Stimulated activated CD4-positive, alpha-beta T cell treated with anti-CD3 and anti-CD28 coated beads, Interleukin-12 subunit alpha, Interleukin-12 subunit beta, amount 100 ng/mL, for 24 hours (primary cell): ENCODE measurements around the gene GARIN5B.
"Not testable (repeated sequence)": the region's sequence is repeated elsewhere in the genome, so short reads cannot be mapped to it uniquely, and the experiment has no call there.

Experiments used
- DNase-seq, 2 experiments: peaks; one replicate each; pipeline ENCODE4 v3.0.0-alpha.2; 2020; ENCODE audit warnings: low read depth in 2 of 2

Gene GARIN5B

GRCh38 chr19:55362990-55363716 is at the start of gene GARIN5B:
TSS of gene GARIN5B (minus strand) at chr19:55363260. CDS start at chr19:55363066, 194 bp downstream.
- no peak for DNase-seq

GRCh38 chr19:55410168-55410567 is 47.1 kb upstream of the GARIN5B start:
- DNase-seq = no peak

- DNase-seq = not testable (repeated sequence)
These were observed 46.1 kb upstream of the GARIN5B start for GRCh38 chr19:55409179-55409578.

GRCh38 chr19:55408533-55408872 is 45.4 kb upstream of the GARIN5B start:
- no peak for DNase-seq

DNA sequence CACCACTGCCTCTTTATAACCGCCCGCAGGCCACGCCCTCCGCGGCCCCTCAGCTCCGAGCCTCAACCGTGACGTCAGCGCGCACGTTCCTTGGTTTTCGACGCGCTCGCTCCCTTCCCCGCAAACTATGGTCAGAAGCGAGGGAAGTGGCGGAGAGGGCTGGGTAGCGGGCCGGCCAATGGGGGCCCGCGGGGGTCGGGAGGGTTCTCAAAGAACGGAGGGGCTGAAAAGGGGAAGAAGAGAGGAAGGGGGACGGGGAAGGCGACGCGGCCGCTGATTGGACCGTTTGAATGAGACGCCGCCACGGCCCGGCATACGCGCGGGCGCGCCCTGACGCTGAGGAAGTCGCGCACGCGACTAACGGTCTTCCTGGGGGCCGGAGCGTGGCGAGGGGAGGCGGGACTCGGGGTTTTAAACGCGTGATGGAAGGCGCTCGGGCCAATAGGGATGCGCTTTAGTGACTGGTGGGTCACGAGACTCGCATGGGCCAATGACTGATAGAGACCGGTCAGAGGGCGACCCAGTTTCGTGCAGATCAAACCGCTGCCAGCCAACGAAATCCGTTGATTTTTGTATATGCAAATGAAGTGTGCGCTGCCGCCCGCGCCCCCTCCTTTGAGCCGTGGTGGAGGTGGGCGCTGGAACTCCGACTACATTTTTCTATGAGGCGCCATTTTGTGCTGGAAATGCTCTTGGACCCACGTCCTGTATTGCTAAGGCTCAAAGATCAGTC is 44.9 kb upstream of the GARIN5B start:
- DNase-seq = peak; percentile 91 to 94

- not testable (repeated sequence) for DNase-seq
These were observed 44.4 kb upstream of the GARIN5B start, which contains the start of gene UBE2S for GRCh38 chr19:55407550-55407799. TSS of gene UBE2S (minus strand) at chr19:55407788. CDS start at chr19:55407589, 199 bp downstream.

DNA sequence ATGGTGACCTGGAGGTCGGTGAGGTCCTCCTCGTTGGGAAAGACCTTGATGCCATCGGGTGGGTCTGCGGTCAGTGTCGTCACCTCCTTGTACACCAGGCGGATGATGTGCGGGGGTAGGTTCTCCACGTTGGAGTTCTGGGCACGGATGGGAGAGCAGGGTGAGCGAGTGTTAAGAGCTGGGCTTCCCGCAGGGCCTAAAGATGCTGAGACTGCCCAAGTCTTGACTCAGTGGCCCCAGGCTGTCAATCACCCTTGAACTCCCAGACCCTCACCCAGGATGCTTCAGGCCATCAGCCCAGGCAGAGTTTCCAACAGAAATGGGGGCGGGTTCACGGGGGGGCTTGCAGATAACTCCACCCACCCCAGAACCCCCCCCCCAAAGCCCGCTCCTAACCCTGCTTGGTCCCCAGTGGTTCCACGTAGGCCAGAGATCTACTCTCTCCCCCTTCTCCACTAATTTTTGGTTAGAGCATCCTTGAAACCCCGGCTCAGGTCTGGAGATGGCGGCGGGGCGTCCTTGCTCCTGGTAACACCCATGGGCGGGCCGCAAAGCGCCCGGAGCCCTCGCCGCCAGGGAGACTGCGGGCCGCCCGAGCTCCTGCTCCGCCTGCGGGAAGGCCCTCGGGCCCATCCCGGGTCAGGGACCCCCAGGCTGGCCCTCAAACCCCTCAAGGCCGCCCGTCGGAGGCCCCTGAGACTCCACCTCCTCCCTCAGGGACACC is 43.9 kb upstream of the GARIN5B start:
- DNase-seq = no peak

DNA sequence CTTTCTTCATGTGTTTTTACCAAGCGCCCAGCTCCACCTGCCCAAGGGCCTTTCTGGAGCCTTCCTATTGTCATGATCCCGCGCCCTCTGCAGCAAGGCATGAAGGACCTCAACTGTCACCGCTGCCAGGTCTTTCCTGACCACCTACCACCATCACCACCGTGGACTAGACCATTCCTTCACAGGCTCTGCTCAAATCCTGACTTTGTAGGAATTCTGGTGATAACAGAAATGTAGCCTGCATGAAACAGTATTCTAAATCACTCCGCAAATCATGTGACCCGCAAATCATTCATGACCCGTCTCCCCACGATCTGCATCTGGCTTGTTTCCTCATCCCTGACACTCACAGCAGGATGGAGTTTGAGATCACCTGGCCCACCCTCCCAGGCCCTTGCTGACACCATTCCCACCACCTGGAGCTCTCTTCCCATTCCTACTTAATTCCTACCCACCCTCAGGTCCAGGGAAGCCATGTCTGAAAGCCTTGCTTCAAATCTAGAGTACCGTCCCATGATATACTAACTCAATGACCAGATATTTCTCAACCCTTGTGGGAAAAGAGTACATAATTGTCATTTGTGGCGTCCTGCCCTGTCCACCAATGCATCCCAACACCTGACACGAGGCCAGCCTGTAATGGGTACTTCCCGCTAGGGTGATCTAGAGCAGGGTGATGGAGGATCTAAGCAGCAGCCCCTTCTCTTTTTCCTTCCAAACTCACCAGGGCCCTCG is 43.2 kb upstream of the GARIN5B start:
- DNase-seq = no peak

GRCh38 chr19:55405638-55406037 is 42.6 kb upstream of the GARIN5B start:
- DNase-seq = no peak

DNA sequence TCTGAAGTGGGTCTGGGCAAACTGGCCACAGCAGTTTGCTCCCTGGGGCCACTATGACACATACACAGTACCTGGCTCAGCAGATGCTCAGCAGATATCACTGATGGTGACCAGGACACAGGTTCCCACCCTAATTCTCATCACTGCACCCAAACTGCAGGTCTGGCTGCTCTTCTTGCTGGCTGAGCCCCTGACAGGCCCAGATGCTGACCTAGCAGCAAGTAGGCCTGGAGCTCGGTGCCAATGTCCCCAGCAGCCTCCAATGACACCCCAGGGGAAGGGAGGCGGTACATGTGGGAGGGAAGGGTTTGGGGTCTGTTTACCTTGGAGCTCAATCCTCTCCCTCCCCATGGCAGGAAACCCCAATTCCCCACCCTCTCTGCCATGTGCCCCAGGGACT is 39.4 kb upstream of the GARIN5B start:
- DNase-seq = no peak

DNA sequence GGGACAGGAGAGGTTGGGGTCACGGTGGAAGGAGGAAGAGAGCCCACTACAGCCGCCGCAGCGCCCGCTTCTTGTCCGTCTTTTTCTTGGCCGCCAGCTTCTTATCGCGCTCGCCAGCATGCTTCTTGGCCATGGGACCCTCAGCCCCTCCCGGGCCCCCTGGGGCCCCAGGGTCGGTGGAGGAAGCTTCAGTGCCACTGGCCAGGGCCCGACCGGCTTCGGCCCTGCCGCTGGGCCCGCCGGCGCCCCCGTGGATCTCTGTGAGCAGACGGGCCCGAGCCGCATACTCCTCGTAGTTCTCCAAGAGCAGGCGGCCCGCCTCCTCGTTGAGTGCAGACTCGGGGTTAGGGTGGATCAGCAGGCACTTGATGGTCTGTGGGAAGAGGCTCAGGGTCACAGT is 38.3 kb upstream of the GARIN5B start:
- not testable (repeated sequence) for DNase-seq

- DNase-seq = no peak
These were observed 37.4 kb upstream of the GARIN5B start for GRCh38 chr19:55400281-55401087.

DNA sequence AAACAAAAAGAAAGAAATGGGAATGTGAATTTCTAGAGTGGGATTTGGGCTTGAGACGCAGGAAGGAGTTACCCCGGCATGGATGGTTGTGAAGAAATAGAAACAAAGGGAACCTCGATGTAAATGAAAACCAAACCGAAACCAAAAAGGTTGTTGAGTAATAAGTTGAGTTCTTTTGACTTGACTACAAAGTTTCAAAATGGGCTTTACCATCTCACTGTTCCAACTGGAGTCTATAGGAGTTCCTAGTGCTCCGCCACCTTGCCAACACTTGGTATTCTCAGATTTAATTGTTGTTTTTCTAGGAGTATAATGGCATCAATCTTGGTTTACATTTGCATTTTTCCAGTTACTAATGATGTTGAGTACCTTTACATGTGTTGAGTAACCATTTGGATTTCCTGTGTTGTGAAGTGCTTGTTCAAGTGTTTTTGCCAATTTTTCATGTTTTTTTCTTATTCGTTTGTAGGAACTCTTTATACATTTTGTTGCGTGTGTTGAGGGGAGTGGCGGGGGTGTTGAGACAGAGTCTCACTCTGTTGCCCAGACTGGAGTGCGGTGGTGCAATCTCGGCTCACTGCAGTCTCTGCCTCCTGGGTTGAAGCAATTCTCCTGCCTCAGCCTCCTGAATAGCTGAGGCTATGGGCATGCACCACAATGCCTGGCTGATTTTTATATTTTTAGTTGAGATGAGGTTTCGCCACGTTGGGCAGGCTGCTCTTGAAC is 35.3 kb upstream of the GARIN5B start:
- DNase-seq = no peak

DNA sequence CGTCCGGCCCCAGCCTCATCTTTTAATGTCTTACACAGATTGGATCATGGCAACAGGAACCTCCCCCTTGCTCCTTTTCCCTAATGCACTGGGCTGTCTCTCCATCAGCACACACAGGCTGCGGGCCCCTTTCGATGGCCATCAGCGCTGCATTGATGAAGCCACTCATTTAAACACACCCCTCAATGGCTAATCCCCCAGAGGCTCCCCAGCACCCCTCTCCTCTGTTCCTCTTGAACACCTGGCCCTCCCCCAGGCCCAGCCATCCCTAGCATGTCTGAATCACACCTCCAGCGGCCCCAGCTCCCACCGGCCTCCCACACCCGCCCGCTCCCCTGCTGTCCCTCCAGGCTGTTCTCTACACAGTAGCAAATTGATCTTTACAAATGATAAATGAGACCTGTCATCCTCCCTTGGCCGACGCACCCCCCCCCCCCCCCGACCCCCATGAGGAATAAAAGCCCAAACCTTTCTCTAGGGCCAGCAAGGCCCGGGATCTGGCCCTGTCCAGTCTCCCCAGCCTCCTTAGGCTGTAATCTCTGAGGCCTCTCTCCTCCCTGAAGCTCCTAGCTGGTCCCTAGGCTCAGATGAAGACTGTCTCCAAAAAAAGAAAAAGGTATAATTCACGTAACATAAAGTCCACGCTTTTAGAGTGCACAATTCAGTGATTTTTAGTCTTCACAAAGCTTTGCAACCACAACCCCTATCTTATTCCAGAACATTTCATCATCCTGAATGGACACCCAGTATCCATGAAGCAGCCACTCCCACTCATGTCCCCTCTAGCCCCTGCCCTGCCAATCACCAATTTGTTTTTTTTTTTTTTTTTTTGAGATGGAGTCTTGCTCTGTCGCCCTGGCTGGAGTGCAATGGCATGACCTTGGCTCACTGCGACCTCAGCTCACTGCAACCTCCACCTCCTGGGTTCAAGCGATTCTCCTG is 30.0 kb upstream of the GARIN5B start:
- DNase-seq = no peak

DNA sequence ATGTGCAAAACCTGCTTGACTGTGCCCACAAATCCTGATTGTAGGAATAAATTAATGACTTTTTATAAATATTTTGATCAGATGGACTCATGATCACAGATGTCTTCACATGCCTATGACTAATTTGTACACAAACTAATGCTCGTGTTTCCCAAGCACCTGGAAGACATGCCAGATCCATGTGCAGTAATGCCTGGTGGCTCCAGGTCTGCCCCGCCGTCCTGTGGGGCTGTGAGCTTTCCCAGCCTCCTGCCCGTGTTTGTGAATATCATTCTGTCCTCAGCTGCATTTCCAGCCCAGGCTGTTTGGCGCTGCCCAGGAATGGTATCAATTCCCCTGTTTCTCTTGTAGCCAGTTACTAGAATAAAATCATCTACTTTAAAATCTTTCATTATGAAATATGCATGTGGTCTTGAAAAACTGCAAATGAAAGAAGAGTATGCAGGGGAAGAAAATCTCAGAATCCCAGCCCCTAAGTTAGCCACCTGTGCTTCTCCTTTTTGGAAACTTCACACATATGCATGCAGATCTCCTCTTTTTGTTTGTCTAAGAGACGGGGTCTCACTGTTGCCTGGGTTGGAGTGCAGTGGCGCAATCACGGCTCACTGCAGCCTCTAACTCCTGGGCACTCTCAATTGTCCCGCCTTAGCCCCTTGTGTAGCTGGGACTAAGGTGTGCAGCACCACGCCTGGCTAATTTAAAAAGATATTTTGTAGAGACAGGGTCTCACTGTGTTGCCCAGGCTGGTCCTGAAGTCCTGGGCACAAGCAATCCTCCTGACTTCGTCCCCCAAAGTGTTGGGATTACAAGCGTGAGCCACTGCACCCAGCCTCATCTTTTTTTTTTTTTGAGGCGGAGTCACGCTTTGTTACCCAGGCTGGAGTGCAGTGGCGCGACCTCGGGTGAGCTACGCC is 28.9 kb upstream of the GARIN5B start:
- no peak for DNase-seq

GRCh38 chr19:55391191-55391670 is 28.2 kb upstream of the GARIN5B start:
- no peak for DNase-seq

GRCh38 chr19:55390461-55390880 is 27.4 kb upstream of the GARIN5B start:
- DNase-seq = no peak
